Measurements from ENCODE around the gene MRGPRG.

MRGPRG gene

DNA sequence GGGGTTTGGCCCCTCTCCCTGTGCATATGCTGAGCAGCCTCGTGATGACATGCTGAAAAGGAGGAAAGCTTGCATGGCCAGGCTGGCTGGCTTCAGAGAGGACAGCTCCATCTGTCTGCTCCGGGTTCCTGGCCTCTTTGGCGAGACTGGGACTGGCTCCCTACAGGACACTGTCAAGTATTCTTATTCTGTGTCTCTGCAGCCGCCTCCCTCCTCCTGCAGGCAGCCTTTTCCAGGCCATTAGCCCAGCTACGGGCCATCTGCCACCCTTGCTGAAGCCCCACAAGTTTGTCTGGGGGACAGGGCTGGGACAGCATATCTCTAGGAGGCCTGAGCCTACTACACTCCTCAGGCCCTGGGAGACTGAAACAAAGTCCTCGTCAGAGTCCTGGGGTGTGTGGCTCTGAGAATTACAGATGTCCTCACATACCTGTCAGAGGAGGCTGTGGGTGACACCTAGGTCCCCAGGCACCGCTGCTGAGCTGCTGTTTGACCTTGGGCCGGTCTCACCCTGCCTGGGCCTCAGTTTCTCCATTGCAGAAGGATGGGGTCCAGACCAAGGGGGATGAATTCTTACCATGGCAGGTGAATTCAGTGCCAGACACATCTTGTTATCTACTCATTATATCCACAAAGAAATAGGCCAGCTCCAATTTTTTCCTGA is 11.0 kb downstream of the MRGPRG start:
- no peak overlapping the region for H3K4me3 ChIP-seq (ENCODE audit: low read length)
- DNase-seq (ENCODE audit: low read depth), result no peak
- TF ChIP-seq, protein P1, sequence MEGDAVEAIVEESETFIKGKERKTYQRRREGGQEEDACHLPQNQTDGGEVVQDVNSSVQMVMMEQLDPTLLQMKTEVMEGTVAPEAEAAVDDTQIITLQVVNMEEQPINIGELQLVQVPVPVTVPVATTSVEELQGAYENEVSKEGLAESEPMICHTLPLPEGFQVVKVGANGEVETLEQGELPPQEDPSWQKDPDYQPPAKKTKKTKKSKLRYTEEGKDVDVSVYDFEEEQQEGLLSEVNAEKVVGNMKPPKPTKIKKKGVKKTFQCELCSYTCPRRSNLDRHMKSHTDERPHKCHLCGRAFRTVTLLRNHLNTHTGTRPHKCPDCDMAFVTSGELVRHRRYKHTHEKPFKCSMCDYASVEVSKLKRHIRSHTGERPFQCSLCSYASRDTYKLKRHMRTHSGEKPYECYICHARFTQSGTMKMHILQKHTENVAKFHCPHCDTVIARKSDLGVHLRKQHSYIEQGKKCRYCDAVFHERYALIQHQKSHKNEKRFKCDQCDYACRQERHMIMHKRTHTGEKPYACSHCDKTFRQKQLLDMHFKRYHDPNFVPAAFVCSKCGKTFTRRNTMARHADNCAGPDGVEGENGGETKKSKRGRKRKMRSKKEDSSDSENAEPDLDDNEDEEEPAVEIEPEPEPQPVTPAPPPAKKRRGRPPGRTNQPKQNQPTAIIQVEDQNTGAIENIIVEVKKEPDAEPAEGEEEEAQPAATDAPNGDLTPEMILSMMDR (conservative IDR thresholded peaks at IDR 0.05; ENCODE audit: low read depth, low read length), result no peak

DNA sequence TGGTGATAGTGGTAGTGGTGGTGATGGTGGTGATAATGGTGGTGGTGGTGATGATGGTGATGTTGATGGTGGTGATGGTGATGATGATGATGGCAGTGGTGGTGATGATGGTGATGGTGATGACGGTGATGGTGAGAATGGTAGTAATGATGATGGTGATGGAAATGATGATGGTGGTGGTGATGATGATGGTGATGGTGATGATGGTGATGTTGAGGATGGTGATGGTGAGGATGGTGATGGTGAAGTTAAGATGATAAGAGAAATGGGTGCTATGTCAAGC is 11.8 kb downstream of the MRGPRG start:
- no peak for DNase-seq (ENCODE audit: low read depth)
- no peak overlapping the region for H3K4me3 ChIP-seq (ENCODE audit: low read length)
- TF ChIP-seq, protein P1 (conservative IDR thresholded peaks at IDR 0.05; ENCODE audit: low read depth, low read length), result no peak

DNA sequence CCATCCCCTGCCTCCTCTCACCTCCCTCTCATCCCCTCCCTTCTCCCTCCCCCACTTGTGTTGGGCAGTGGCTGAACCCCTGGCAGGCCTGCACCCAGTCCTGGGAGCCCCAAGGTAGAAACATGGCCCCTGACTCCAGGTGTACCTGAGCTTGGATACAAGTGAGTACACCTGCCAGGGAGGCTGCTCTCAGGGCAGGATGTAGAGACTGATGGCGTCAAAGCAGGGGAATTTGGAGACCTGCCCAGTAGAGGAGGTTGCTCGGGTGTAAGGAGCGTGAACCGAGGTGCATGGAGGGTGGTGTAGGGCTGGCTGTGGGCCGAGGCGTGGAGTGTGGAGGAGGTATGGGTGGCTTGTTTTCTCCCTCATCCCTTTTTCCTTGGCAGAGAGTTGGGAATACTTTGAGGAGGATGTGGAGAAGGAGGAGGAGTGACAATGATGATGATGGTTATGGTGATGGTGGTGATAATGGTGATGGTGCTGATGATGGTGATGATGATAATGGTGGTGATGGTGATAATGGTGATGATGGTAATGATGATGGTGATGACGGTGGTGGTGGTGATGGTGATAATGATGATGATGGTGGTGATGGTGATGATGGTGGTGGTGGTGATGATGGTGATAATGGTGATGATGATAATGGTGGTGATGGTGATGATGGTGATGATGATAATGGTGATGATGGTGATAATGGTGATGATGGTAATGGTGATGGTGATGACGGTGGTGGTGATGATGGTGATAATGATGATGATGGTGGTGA is 12.3 kb downstream of the MRGPRG start:
- no peak overlapping the region for H3K4me3 ChIP-seq (ENCODE audit: low read length)
- DNase-seq (ENCODE audit: low read depth), result no peak
- TF ChIP-seq, protein P1 (conservative IDR thresholded peaks at IDR 0.05; ENCODE audit: low read depth, low read length), result no peak

DNA sequence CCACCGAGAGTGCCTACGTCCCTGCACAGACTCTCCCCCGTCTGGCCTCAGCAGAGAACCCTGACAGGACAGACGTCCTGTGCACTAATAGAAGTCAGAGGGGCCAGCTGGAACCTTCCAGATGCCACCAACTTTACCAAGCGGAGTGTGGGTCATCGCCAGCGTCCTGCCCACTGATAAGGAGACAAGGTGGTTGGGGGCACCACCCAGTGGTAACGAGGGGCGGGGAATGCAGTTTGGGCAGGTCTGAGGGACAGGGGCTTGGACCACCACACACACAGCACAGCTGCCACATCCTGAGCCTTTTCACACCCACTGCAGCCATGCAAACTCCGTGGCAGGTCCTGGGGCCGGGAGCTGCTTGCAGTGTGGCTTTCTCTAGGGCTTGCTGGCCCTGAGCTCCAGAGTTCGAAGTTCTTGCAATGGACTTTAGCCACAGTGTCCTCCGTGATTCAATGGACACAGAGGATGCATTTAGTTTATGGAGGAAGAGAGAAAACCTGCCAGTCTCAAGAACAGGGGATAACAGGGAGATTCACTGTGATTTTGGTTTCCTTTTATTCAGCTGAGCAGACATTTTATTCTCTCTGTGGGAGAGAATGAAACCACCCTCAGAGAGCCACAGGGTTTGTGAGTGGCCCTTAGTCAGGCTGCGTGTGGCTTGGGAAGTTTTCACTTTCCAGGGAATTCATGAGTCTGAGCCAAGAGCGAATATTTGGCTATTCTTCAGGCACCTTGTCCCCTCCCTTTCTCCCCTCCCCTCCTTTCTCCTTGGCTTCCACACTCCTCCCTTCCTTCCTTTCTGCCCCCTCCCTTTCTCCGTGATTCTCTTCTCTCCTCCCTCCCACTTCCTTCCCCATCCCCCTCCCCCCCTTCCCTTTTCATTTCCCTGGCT is 13.1 kb downstream of the MRGPRG start:
- TF ChIP-seq, protein P1 (conservative IDR thresholded peaks at IDR 0.05; ENCODE audit: low read depth, low read length), result no peak
- no peak for DNase-seq (ENCODE audit: low read depth)
- H3K4me3 ChIP-seq (ENCODE audit: low read length), result no peak overlapping the region

DNA sequence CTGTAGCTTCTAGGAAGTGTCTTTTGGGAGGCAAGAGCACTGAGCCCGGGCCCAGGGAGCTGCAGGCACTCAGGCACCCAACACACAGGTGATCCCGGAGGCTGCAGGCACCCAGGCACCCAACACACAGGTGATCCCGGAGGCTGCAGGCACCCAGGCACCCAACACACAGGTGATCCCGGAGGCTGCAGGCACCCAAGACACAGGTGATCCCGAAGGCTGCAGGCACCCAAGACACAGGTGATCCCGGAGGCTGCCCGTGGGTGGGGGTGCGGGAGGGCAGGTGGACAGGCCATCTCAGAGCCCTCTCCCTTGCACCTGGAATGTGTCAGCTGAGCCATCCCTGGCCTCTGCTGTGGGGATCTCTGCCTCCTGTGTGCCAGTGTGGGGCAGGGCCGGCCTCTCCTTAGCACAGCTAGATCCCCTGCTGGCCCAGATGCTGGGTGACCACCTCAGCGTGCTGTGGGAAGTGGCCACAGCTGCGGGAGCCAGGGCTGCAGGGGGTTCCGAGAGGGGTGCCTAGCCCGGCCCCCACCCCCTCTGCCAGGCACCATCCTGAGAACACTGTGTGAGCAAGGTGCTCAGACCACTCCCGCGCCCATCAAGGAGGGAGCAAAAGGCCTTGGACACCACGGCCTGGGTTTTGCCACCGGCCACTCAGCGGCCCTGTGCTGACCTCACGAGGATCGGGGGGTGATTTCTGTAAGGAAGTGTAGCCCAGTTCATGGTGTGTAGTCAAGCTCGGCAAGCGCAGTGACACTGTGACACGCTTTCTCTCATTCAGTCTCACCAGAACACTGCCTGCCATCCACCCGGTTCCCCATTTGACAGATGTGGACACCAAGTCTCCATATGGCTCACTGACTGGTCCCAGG is 14.2 kb downstream of the MRGPRG start:
- TF ChIP-seq, protein P1 (conservative IDR thresholded peaks at IDR 0.05; ENCODE audit: low read depth, low read length), result no peak
- no peak for DNase-seq (ENCODE audit: low read depth)
- no peak overlapping the region for H3K4me3 ChIP-seq (ENCODE audit: low read length)

DNA sequence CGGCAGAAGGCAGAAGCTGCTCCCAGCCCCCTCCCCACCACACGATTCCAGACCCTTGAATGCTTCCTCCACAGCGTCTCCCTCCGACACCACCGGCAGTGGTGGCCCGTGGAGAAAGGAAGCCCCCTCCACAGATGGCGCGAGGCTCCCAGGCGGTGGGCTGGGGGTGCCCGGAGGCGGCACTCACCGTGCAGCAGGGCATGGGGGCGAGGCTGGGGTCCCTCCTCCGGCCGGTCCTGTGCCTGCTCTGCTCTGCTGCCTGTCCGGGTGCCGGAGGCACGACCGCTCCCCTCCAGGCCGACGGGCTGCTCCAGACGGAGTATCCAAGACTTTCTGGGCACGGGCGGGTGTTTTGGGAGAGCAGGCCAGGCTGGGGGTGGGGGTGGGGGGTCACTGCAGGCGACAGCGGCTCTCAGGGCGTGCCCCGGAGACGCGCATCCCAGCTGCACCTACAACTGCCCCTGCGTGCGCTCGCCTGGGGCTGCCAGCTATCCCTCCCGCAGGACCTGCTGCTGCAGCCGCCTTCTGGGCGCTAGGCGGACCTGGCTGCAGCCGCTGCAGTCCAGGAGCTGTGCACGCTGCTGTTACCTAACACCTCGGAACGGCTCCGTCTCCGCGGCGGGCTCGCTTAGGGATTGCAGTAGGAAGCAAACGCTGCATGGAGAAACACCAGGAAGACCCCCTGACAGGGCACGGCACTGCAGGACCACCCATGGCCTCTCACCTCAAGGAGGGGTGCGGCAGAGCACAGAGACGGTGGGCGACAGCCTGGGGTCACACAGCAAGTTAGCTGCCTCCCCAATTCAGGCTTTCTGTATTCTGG is 15.2 kb downstream of the MRGPRG start:
- H3K4me3 ChIP-seq (ENCODE audit: low read length), result no peak overlapping the region
- TF ChIP-seq, protein P1 (conservative IDR thresholded peaks at IDR 0.05; ENCODE audit: low read depth, low read length), result peak; percentile 8
- no peak for DNase-seq (ENCODE audit: low read depth)
